HG03175 (cell line): Measurements from ENCODE around the gene RELN.
"Not testable (repeated sequence)": the region's sequence is repeated elsewhere in the genome, so short reads cannot be mapped to it uniquely, and the experiment has no call there.

Source experiments
- ATAC-seq: cut with Tn5 transposase; IDR thresholded peaks from one replicate; pipeline ENCODE4 v1.9.1; 2021; ENCODE audit warnings: mild to moderate bottlenecking, moderate library complexity; ENCODE audit not compliant: unreplicated experiment

RELN gene

DNA sequence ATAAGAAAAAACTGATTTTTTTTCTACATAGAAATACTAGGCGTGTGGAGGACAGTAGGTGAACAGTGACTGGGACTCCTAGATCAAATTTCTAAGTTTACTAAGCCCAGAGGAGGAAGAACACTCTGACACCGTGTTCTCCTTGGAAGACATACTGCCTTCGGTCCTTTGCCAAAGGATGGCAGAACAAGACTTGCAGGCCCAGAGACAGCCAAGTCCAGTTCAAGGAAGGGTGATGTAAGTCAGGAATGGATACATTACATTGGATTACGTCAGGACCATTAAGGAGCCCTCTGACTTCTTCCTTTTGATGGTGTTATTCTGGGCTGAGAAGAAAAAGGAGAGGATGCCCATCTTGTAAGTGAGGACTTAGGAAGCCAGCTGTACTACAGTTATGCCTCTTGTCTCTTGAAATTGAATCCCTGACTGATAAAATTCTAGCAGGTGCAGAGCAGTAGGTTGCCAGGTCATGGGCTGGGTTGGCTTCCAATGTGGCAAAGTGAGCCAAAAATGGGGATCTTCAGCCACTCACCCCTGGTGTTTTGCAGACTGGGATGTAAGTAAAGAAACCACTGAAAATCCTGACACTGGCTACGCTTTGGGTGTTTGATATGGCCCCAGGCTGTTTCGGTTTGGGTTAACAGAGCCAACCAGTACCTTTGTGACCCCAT lies 45.1 kb downstream of the RELN start:
- ATAC-seq: no peak

DNA sequence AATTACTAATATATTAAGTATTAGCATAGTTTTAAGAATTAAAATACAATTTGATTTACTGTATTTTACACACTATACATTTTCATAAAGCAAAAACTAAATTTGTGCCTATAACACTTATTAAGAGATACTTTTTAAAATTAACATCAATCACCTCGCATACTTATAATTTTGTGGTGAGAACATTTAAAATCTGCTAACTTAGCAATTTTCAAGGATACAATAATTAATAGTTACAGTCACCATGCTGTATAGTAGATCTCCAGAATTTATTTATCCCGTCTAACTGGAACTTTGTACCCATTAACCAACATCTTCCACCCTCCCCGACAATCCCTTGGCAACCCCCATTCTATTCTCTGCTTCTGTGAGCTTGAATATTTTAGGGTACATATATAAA lies 47.5 kb downstream of the RELN start:
- no peak for ATAC-seq

DNA sequence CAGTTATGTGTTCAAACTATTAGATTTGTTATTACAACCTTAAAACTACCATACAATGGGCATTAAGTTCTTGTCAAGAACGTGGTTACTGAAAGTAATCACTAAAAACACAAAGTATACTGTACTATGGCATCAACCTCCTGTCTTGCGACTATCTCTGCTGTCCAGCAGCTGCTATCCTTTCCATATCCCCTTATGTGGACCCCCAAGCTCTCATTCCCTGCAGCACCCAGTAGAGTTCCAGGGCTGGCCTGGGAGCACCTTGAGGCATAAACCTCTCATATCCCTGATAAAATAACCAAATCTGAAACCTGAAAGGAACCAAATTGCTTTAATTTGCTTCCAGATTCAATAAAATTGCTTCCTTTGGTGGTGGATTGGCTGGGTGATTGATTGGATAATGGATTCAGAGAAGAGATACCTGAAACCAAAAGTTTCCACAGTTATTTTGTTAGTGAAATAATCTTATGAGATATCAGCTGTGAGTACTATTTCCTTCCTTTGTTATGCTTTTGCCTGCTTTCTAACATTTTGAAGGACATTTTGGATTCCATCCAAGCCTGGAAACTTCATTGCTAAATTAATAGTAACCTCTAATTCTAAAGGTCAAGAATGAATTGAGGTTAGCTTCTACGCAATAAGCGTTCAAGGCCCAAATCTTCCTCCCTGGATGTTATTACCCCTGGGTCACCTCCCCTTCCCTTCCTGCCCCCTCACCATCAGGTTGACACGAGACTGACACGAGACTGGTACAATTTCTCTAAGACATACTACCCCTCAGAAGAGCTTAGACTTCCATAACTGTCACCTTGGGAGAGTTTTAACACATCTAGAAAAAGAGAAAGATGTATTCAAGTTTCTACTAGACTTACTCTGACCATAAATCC lies 48.8 kb downstream of the RELN start:
- no peak for ATAC-seq

DNA sequence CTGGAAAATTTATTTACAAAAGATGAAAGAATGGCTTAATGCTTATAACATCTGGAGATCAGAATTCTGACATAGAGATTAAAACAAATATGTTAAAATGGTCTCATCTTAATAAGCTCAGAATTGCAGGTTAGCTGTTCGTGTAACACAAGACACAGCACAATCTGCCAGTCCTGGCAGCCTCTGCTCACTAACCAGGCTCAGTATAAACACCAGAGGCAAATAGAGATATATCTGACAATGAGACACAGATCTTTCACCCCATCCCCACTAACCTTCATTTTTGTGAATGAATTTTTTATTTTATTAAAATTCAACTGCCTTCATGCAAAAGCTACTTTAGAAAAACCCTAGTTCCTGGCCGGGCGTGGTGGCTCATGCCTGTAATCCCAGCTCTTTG lies 51.8 kb downstream of the RELN start:
- ATAC-seq: no peak

DNA sequence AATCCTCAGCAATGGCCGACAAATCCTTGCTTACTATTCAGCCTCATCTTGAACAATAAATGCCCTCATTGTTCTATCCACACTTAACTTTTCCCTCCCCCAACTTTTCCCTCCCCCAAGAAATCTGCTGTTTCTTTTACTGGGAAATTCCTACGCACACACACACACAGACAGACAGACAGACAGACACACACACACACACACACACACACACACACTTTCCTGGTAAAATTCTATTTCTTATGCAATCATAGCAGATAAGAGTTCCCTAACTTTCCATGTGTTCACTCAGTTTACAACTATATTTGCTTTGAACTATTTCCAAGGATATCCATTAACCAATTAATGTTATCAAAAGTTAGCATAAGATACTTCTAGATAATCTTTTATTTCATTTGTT lies 52.9 kb downstream of the RELN start:
- ATAC-seq: no peak

DNA sequence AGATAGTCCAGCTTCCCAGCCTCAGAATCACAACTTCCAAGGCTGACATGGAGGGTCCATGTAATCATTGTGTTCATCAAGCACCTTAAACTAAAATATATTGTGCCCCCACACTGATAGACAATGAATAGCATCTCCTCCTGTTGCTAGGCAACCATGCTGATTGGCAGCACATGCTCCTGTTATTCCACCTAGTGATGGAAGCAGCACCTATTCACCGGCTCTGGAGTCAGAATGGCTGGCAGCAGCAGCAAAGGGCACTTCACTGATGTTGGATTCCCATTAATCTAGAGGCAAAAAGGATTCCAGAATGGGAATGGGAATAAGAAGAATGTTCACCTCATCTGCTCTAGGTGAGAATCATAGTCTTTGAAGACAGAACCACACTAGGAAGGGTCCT lies 55.0 kb downstream of the RELN start:
- ATAC-seq: no peak

DNA sequence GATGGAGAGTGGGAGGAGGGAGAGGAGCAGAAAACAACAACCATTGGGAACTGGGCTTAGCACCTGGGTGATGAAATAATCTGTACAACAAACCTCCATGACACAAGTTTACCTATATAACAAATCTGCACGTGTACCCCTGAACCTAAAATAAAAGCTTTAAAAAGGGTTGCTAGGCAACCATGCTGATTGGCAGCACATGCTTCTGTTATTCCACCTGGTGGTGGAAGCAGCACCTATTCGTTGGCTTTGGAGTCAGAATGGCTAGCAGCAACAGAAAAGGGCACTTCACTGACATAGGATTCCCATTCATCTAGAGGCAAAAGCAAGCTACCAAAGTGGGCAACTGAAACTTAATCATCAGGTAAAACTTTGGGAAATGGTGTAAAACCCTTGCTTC lies 57.1 kb downstream of the RELN start:
- ATAC-seq: no peak

DNA sequence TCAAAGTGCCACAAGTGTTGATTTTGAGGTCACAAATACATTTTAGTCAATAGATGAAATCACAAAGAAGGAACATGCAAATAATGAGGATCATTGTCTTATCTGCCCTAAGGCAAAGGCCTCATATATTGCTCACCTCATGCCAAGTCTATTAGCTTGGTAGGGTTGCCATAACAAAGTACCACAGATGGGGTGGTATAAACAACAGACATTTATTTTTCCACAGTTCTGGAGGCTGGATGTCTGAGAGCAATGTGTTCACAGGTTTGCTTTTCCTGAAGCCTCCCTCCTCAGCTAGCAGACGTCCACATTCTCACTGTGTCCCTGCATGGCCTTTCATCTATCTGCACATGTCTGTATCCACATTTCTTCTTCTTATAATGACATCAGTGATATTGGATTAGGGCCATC lies 59.6 kb downstream of the RELN start:
- ATAC-seq: no peak

DNA sequence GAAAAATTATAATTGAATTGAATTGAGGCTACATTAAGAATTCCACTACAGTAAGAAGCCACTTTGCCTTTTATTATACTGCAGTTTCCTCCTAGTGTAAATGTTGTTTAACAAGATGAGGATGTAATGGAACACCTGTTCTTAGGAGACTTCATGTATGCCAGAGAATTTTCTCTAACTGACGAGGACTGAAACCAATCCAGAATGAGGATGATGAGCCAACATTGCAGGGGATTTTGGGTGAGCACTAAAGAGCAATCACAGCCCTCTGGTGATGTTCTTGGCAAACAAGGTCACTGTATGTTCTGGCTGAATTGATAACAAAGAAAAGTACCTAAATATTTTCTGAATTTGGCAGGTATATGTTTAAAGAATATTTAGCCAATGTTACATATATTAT lies 60.9 kb downstream of the RELN start:
- ATAC-seq: no peak

DNA sequence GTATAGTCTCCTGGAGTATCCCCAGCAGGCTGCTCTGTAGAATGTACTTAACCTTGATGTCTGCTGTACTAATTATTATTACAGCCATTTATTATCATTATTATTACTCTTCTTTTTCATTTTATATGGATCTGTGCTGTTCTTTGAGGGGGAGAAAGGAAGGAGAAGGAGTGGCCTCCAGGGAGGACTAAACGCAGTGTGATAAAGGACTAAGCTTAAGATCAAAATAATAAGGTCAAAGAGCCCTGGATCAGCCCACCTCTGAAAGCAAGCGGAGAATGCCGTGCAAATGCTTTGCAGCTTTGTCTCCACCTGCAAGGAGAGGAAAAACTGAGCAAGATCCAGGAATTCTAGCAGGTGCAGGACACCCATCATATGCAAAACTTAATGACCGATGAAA lies 65.3 kb downstream of the RELN start:
- ATAC-seq: no peak

DNA sequence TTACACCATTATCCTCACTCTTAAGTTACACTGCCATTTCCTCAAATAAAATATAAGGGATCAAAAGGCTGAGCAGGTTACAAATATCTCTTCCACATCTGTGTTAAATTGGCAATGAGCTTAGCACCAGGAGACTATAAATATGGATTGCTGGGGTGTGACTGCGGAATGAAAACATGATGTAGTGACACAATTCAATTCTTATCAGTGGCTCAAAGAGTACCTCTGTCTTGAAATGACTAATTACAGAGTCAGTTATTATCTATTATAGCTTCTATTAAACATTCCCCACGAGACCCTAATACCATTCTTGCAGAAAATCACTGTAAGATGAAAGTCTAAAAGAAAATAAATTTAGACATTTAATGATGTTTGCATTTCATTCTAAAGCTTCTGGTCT lies 67.1 kb downstream of the RELN start:
- ATAC-seq: no peak

DNA sequence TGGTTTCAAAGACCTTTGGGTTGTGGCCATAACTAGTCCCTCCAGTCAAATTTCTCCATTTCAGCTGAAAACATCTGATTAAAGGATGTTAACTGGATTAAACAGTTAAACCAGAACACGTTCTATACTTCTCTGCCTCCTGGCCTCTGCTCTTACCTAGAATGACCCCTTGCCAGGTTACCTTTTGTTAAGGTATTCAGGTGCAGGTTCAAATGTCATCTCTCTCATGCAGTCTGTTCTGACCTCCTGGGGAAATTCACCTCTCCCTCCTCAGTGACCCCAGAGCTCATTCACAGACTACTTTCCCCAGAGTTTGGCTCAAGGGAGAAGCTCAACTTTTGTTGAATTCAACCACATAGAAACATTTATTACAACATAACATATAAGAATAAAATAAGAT lies 67.8 kb downstream of the RELN start:
- ATAC-seq: no peak

DNA sequence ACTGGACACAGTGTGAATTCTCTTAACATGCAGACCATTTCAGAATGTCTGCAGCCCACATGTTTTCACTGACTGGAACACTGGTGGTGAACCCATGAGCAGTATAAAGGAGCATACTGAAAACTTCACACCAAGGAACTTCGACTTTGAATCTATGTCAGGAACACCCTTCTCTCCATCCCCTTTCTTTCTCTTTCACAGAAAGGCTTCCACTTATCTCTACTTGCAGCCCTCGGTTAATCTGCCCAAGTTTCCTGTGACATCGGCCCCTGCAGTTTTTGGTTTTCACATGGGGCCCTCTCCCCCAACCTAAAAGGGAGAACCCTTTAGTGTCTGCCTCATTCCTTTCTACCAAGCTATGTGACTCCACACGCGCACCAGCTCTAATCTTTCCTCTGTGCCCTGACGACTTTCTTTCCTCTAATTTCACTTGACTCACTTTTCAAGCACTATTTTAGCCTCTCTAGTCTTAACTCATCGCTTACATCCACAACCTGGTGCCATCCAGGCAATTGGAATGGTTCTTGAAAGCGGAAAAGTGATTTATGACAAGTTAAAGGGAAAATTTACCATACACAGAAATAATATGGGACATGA lies 70.1 kb downstream of the RELN start:
- ATAC-seq: no peak

DNA sequence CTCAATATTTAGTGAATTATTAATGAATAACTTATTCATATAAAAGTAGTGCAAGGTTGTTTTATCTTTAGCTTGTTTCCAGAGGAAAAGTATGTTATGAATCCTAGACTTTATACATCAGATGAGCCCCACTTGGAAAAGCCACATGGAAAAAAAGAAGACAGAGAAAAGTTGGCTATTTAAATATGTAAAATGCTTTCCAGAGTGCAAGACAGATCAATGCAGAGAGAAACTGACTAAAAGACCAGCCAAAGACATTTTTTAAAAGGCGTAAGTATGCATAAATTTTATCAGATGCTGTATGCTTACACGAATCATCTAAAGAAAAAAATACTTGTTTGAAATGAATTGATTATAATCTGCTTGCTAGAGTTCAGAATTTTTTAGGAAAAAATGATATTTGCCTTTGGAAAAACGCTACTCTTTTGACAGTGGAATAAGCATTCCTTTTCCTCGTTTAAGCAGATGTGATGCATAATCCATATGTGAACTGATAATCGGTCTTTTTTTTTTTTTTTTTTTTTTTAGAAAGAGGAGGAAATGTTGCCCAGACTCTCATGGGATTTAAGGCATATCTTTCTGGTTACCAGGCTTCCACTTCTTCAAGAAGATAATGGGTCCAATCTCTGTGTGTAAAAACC lies 70.7 kb downstream of the RELN start:
- ATAC-seq: no peak

DNA sequence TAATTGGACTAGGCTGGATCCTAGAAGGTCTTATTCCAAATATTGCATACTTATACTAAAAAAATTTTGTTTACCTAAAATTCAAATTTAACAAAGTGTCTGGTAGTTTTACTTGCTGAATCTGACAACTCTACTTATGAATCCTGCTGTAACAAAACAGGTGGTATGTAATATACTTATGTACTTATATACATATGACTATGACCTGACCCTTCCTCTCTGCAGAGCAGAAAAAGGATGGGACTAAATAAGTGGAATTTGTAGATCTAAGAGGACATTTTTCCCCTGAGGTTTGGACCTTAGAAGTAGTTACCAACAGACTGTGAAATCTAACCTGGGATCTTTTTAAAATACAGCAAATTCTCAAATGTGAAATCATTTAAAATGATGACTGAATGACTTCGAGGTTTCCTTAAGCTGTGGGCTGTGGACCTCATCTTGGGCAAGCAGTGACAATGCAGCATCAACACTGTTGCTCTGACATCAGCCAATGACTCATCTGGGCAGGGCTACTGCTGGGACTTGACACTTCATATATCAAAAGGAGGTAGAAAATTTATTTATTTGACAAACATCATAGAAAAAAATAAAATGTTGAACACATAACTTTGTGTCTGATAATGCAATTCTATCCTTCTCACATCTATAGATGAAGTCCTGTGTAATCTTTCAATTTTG lies 73.6 kb downstream of the RELN start:
- no peak for ATAC-seq

DNA sequence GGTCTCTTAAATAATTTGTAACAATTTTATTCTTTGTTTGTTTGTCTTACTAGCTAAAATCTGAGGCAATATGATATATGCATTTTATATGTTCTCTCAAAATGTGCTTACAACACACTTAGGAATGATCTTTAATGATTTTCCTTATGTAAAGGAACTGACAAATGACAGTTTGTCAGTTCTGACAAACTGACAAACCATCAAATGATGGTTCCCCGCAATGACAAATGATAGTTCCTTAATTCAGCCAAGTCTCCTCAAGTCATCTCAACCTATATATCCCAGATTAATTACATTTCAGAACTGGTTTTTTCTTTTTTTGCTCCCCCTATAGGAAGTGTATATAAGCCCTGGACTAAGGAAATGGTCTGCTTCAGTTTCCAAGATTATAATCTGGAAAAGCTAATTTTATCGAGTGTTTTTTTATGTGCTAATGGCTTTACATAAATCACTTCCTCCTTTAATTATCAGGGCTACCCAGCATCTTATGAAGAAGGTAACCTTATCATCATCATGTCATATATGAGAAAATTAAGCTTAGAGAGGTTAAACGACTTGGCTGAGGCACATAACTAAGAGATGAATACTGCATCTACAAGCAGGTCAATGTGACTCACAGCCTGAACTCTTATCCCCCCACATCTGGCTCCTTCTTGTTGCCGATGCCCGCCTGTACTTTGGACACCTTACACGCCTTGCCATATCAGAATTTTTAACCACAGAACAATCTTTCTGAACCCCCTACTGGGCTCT lies 75.1 kb downstream of the RELN start:
- no peak for ATAC-seq

DNA sequence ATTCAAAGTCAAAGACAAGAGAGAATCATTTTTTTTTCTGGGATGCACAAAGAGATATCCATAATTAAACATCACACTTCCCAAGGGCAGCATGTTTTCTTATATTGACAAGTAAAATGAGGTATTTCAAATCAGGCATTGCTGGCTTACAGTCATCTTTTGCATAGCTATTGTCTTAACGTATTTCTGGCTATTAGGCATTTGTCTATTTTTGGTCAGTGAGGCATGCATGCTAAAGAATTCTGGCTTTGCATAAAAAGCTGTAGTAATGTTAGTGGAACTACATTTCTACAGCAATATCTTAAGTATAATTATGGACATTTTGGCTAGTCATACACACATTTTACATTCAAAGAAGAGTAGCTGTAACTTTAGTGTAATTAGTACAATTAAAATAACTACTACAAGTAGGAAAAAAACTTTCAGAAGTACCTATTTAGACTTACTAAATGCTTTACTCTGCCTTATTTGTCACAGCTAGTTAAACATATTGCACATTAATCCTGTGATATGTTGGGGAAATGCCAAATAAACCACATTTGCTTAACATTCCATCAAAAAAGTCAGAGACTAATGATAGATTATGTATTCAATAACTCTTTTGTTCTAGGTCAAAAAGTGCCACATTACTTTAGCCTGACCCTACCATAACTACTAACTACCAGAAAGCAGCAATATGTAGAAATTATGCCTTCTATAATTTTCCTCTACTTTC lies 76.4 kb downstream of the RELN start:
- ATAC-seq: no peak

DNA sequence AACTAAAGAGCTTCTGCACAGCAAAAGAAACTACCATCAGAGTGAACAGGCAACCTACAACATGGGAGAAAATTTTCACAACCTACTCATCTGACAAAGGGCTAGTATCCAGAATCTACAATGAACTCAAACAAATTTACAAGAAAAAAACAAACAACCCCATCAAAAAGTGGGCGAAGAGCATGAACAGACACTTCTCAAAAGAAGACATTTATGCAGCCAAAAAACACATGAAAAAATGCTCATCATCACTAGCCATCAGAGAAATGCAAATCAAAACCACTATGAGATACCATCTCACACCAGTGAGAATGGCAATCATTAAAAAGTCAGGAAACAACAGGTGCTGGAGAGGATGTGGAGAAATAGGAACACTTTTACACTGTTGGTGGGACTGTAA lies 78.4 kb downstream of the RELN start:
- not testable (repeated sequence) for ATAC-seq

DNA sequence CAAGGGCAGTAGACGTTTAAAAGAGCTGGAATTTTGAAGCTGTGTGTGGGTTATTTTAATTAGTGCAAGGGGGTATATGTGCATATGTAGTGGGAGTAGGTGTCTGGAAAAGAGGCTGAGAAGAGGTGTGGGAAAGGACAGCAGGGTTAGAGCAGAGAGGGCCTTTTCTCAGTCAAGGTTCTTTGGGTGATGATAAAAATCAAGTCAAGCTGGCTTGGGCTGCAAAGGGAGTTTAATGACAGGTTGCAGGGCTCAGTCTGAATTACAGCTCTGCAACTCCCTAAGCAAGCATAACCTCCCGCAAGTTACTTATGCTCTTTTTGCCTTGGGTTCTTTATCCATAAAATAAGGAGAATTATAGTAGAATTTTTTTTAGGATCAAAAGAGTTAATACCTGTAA lies 83.5 kb downstream of the RELN start:
- no peak for ATAC-seq

DNA sequence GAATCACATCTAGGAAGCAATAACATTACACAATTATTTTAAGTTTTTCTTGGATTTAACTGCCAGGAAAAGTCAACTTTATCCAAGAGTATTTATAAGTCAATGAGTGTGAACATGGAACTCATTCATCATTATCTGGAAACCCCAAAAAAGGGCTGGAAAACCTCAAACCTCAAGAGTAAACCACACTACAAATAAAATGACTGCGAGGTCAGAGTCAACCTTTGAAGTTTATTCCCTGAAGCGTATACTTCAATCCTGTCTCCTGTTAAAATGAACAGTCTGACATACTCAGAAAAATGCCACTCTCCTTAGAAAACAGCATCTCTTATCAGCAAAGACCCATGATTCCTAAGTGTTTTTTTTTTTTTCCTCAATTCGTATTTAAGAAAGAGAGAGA lies 86.5 kb downstream of the RELN start:
- ATAC-seq: no peak
